Measurements from ENCODE around the gene CNTN1. TPM values are rescaled to one million over a fixed set of nuclear protein-coding genes. Genes with fewer than 3 reads are reported as not detected.

CNTN1 gene
- polyA plus RNA-seq, 1 donor from 2014 or later = 101 TPM

DNA sequence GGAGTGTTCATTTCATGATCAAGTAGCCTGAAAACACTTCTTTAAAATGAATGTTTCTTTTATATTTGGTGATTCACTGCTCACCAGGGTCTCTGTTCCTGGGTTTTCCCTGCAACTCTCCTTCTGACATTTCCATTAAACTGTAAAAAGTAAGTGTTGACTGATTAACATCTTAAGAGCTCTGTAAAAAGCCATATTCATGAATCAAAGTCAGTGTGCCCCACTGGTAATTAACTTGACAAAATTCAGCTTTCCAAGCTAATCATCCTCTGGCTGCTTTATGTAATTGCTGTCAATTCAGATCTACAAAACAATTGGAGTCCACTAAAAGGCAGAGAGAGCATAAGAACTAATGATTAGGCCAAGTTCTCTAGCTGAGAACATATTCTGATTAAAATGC lies 41.6 kb downstream of the CNTN1 start:
- TF ChIP-seq EP300 (conservative IDR thresholded peaks at IDR 0.05; ENCODE audit: poor library complexity, severe bottlenecking) (no peak), EZH2 (IDR thresholded peaks at IDR 0.05; ENCODE audit: borderline replicate concordance, insufficient read depth, low read length, poor library complexity, severe bottlenecking) (no peak), RAD21 (conservative IDR thresholded peaks at IDR 0.05) (no peak), TAF1 (IDR thresholded peaks at IDR 0.05; ENCODE audit: low read depth) (no peak), MXI1 (conservative IDR thresholded peaks at IDR 0.05; ENCODE audit: poor library complexity, severe bottlenecking) (no peak), POLR2AphosphoS5 (IDR thresholded peaks at IDR 0.05) (no peak), SMC3 (conservative IDR thresholded peaks at IDR 0.05; ENCODE audit: poor library complexity) (no peak)
- TF ChIP-seq, protein P1, sequence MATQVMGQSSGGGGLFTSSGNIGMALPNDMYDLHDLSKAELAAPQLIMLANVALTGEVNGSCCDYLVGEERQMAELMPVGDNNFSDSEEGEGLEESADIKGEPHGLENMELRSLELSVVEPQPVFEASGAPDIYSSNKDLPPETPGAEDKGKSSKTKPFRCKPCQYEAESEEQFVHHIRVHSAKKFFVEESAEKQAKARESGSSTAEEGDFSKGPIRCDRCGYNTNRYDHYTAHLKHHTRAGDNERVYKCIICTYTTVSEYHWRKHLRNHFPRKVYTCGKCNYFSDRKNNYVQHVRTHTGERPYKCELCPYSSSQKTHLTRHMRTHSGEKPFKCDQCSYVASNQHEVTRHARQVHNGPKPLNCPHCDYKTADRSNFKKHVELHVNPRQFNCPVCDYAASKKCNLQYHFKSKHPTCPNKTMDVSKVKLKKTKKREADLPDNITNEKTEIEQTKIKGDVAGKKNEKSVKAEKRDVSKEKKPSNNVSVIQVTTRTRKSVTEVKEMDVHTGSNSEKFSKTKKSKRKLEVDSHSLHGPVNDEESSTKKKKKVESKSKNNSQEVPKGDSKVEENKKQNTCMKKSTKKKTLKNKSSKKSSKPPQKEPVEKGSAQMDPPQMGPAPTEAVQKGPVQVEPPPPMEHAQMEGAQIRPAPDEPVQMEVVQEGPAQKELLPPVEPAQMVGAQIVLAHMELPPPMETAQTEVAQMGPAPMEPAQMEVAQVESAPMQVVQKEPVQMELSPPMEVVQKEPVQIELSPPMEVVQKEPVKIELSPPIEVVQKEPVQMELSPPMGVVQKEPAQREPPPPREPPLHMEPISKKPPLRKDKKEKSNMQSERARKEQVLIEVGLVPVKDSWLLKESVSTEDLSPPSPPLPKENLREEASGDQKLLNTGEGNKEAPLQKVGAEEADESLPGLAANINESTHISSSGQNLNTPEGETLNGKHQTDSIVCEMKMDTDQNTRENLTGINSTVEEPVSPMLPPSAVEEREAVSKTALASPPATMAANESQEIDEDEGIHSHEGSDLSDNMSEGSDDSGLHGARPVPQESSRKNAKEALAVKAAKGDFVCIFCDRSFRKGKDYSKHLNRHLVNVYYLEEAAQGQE (IDR thresholded peaks at IDR 0.05; ENCODE audit: borderline replicate concordance) = no peak
- TF ChIP-seq, protein P2, sequence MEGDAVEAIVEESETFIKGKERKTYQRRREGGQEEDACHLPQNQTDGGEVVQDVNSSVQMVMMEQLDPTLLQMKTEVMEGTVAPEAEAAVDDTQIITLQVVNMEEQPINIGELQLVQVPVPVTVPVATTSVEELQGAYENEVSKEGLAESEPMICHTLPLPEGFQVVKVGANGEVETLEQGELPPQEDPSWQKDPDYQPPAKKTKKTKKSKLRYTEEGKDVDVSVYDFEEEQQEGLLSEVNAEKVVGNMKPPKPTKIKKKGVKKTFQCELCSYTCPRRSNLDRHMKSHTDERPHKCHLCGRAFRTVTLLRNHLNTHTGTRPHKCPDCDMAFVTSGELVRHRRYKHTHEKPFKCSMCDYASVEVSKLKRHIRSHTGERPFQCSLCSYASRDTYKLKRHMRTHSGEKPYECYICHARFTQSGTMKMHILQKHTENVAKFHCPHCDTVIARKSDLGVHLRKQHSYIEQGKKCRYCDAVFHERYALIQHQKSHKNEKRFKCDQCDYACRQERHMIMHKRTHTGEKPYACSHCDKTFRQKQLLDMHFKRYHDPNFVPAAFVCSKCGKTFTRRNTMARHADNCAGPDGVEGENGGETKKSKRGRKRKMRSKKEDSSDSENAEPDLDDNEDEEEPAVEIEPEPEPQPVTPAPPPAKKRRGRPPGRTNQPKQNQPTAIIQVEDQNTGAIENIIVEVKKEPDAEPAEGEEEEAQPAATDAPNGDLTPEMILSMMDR (IDR thresholded peaks at IDR 0.05; ENCODE audit: poor library complexity, severe bottlenecking) = no peak
- no peak overlapping the region for H3K9ac ChIP-seq (ENCODE audit: low read length)
- H4K20me1 ChIP-seq (ENCODE audit: insufficient read depth) = no peaks in the 10 kb centered on the region
- no peak overlapping the region for H3K4me3 ChIP-seq (ENCODE audit: low read length)
- H2AFZ ChIP-seq (ENCODE audit: low read depth, low read length) = no peak overlapping the region
- H3K9me3 ChIP-seq (ENCODE audit: low read length) = no peaks in the 10 kb centered on the region
- no peaks in the 10 kb centered on the region for H3K36me3 ChIP-seq (ENCODE audit: insufficient read depth, low read length)
- H3K27ac ChIP-seq (ENCODE audit: low read length) = no peak overlapping the region
- H3K27me3 ChIP-seq (ENCODE audit: insufficient read depth, low read depth, low read length) = no peaks in the 10 kb centered on the region
- H3K79me2 ChIP-seq (replicated peaks; ENCODE audit: insufficient read depth, low read length) = no peaks in the 10 kb centered on the region
- no peak overlapping the region for H3K4me2 ChIP-seq (ENCODE audit: low read length)
- peaks cover 4% of the 10 kb centered on the region for H3F3A ChIP-seq (ENCODE audit: insufficient read depth, low read length, poor library complexity, severe bottlenecking)
- no peaks in the 10 kb centered on the region for H3K9me2 ChIP-seq (ENCODE audit: insufficient read depth, low read length)

DNA sequence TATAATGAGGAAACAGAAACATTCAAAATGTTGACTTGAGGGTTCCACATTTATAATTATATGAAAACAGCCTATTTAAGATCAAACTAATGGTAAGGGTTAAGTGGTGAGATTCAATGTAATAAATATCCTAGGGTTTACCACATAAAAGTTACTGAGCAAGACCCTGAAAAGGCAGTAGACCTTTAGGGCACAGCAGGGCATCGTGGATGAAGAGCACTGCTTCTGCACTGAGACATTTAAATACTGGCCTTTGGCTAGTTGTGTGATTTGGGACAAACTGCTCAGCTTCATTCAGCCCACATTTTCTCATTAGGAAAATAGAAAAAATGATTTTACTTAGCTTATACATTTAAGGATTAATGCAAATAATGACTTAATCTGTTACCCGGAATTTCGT lies 42.0 kb downstream of the CNTN1 start:
- no peak overlapping the region for H3K4me3 ChIP-seq (ENCODE audit: low read length)
- H3K36me3 ChIP-seq (ENCODE audit: insufficient read depth, low read length) = no peaks in the 10 kb centered on the region
- H3K4me2 ChIP-seq (ENCODE audit: low read length) = no peak overlapping the region
- H3F3A ChIP-seq (ENCODE audit: insufficient read depth, low read length, poor library complexity, severe bottlenecking) = peaks cover 4% of the 10 kb centered on the region
- no peaks in the 10 kb centered on the region for H4K20me1 ChIP-seq (ENCODE audit: insufficient read depth)
- H3K27ac ChIP-seq (ENCODE audit: low read length) = no peak overlapping the region
- no peaks in the 10 kb centered on the region for H3K27me3 ChIP-seq (ENCODE audit: insufficient read depth, low read depth, low read length)
- H3K9me3 ChIP-seq (ENCODE audit: low read length) = no peaks in the 10 kb centered on the region
- no peaks in the 10 kb centered on the region for H3K9me2 ChIP-seq (ENCODE audit: insufficient read depth, low read length)
- H2AFZ ChIP-seq (ENCODE audit: low read depth, low read length) = no peak overlapping the region
- H3K9ac ChIP-seq (ENCODE audit: low read length) = no peak overlapping the region
- no peaks in the 10 kb centered on the region for H3K79me2 ChIP-seq (replicated peaks; ENCODE audit: insufficient read depth, low read length)
- TF ChIP-seq TAF1 (IDR thresholded peaks at IDR 0.05; ENCODE audit: low read depth) (no peak), POLR2AphosphoS5 (IDR thresholded peaks at IDR 0.05) (no peak), MXI1 (conservative IDR thresholded peaks at IDR 0.05; ENCODE audit: poor library complexity, severe bottlenecking) (no peak), EP300 (conservative IDR thresholded peaks at IDR 0.05; ENCODE audit: poor library complexity, severe bottlenecking) (no peak), SMC3 (conservative IDR thresholded peaks at IDR 0.05; ENCODE audit: poor library complexity) (no peak), RAD21 (conservative IDR thresholded peaks at IDR 0.05) (no peak), EZH2 (IDR thresholded peaks at IDR 0.05; ENCODE audit: borderline replicate concordance, insufficient read depth, low read length, poor library complexity, severe bottlenecking) (no peak)
- TF ChIP-seq, protein P1 (IDR thresholded peaks at IDR 0.05; ENCODE audit: borderline replicate concordance) = no peak
- TF ChIP-seq, protein P2 (IDR thresholded peaks at IDR 0.05; ENCODE audit: poor library complexity, severe bottlenecking) = no peak

All from neural cell (in vitro differentiated cells).